Stimulated activated CD8-positive, alpha-beta memory T cell treated with anti-CD3 and anti-CD28 coated beads, Interleukin-4, amount 100 ng/mL, for 4 hours (primary cell): ENCODE measurements around the gene NOP58.
"Not testable (repeated sequence)": the region's sequence is repeated elsewhere in the genome, so short reads cannot be mapped to it uniquely, and the experiment has no call there.

Experiments
- DNase-seq, 2 donors: peaks; one replicate each; pipeline ENCODE4 v3.0.0-alpha.2; 2020; ENCODE audit warnings: low read depth in 2 of 2, low spot score in 1 of 2

NOP58 gene

DNA sequence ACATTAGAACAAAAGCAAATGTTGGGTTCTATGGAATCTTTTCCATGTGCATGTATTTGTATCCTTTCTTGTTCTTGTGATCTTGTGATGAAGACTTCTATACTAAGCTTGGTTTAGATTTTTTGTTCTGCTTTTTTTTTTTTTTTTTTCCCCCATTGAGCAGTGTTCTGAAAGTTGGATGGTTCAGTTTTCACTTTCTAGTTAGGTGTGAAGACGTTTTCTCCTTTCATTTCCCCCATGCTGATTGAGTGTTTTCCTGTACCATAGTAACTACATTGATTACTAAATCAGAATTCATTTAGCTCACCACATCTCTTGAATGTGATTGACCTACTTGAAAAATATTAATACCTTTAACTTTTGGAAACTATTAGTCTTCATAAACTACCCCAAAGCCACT is 34.1 kb downstream of the NOP58 start:
- no peak for DNase-seq

DNA sequence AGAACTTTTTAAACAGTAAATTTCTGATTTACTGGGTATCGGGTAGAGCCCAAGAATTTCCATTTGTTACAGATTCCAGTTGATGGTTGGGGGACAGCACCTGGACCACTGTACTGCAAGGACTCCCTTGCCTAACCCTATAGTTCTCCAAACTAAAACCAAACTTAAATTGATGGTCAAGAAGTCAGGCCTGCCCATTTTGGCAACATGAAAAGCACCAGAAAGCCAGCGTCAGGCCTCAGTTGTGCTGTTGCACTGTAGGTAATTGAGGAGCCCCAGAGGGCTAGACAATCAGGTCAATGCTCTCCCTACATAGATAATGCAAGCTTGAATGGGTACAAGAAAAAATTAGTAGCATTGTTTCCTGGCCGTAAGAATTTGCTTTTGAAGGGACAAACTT is 40.5 kb downstream of the NOP58 start:
- no peak for DNase-seq

DNA sequence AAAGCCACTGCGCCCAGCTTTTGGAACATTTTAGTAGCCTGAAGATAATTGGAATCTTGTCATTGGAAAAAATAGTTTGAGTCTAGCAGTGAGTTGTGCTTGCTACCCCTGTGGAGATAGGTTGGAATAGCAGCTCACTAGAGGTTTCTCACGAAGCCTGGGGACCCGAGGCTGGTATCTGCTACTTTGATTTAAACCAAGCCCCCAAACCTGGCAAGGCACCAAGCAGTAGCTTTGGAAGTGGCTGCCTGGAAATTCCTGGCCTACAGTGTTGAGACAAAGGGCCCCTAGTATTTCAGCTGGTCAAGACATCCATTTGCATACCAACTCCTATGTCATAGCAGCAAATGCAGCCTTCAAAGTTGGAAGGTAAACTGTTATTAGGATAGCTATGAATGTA is 42.1 kb downstream of the NOP58 start:
- DNase-seq: no peak

DNA sequence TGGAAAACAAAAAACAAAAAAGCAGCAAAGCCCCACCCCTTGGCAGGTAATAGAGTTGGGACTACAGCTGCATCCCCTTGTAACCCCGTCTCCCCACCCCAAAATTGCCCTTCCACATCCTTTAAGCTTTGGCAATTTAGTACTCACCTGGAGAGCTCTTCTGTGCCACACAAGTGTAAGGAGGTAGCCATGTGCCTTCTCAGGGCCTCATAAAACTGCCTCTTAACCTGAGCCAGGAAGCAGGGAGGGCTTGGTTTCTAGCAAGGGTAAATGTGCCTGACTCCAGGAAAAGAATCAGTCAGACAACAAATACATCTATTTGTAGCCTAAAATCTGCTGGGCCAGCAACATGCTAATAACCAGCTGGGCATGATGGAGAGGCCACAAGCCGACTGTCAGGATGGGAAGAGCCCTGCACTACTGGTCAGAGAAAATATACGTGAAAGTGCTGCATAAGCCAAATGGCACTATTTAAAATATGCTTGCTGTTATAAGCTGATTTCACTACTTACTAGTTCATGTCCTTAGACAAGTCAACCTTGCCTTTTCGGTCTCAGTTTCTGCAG is 46.3 kb downstream of the NOP58 start:
- no peak for DNase-seq

DNA sequence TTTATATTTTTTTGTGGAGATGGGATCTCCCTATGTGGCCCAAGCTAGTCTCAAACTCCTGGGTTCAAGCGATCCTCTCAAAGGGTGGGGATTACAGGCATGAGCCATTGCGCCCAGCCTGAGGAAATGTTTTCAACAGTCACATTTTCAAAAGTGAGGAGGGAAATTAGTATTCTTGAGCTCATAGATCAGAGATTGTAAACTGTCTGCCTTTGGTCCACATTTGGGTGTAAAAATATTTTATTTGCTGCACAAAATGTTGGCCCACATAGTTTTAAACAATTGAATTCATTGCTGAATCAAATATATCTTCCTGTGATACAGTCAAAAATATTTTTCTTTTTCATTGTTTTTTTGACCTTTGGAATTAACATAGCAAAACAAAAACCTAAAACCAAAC is 48.6 kb downstream of the NOP58 start:
- DNase-seq: no peak

DNA sequence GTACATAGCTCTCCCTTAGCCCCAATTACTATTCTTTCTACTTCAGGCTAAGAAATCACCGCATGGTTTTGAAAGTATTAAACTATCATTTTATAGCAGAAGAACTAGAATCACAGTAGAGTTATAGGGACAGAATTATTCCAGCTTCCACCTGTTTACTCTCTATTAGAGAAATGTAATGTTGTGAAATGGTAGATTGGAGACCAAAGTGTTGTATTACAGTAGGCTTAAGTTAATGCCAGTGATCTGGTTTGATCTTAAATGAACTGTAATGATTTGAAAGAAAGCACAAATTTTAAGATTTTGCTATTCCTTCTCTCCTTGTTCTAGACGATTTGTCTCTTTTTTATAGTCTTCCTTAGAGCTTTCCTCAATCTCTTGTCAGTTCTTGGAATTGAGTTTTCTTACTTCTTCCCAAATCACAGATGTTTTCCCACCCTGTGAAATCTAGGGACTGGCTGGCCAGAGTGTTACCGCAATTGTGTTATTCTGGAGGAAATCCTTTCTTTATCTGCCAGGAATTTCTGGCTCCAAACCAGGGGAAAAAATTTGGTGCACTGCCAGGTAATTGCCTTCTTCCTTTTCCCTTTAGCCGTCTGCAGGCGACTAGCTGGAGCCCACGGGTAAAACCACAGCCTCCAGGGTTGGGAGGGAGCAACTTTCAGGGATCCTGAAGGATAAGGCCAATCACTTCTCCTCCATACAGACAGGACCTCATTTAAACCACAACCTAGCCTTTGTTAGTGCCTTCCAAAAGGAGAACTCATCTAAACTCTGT is 51.7 kb downstream of the NOP58 start:
- DNase-seq: no peak

DNA sequence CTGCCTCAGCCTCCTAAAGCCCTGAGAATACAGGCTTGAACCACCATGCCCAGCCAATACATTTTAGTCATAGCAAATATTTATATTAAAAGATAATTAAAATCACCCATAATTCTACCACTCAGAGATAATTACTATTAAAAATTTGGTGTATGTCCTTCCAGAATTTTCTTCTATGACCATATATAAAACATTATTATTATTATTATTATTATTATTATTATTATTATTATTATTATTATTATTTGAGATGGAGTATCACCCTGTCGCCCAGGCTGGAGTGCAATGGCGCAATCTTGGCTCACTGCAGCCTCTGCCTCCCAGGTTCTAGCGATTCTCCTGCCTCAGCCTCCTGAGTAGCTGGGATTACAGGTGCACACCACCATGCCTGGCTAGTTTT is 54.8 kb downstream of the NOP58 start:
- DNase-seq: not testable (repeated sequence)

DNA sequence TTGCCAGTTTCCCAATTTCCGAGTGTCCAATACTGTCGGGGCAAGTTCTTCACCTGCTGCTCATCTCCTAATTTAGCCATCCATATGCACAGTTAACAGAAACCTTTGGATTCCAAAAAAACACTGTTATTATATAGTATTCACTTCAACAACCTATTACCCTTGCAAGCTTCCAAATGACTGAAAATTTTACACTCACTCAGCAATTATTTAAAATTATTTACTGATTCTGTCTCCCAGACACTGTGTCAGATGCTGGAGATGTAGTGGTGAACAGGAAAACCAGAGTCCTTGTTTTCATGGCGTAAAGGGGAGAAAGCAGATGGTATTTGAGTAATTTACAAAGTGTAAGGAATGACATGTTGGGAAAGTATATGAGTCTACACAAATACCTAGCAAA is 56.9 kb downstream of the NOP58 start:
- no peak for DNase-seq

DNA sequence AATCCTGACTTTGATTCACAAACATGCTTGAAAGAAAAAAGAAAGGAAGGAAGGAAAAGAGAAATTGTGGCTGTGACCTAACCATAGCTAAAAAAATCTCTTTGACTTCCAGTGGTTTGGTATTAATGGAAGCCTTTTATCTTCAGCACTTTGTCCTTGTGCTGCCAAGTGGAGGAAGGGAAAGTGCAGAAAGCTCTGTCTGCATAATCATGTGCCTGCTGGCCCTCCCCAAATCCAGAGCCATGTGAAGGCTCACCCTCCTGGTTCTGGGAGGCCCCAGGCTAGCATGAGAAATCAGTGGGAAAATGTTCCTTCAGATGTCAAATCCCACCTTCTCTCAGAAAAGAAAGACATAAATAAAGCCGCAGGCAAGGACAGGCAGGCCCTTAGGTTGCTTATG is 62.3 kb downstream of the NOP58 start:
- no peak for DNase-seq

DNA sequence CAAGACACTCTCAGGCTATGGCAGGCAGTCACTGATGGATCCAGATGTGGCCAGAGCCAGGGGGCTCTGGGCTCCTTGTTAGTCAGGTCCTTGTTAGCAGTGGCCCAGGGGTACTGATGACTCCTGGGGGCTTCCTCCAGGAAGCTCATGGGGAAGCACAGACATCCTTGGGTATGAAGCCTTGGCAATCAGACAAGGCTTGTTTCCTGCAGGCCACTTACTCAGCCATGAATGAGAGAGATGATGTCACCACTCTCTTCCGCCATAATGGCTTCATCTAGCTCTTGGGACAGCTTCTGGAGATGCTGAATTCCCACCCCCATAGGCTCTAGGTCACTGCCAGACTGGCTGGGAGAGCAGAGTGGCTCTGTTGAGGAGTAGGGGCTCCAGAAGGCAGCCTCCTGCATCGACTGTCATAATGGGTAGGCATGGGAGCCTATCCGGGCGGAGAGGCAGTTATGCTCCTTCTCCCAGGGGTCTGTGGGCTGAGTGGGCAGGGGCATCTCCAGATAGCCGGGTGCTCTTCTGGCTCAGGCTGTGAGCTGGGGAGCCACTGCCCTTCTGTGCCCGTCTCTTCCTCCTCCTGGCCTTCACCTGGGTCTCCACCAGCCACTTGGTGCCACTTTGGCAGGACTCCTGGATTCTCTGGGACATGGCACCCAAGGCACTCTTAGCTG is 70.4 kb downstream of the NOP58 start:
- DNase-seq: no peak

DNA sequence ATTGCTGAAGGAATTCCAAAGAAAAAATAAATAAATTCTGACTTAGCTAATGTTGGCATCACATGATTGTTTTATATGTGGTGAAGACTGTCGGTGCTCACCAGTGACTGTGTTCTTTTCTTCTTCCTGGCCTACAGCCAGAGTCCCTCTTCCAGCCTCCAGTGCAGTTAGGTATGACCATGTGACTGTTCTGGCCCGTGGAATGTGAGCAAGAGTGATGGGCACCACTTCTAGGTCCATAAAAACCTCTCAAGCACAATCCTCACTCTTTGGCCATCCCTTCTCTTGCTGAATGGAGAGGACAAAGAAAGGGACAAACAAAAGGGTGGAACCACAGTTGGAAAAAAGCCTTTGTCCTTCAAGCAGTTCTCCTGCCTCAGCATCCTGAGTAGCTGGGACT is 71.6 kb downstream of the NOP58 start:
- no peak for DNase-seq

DNA sequence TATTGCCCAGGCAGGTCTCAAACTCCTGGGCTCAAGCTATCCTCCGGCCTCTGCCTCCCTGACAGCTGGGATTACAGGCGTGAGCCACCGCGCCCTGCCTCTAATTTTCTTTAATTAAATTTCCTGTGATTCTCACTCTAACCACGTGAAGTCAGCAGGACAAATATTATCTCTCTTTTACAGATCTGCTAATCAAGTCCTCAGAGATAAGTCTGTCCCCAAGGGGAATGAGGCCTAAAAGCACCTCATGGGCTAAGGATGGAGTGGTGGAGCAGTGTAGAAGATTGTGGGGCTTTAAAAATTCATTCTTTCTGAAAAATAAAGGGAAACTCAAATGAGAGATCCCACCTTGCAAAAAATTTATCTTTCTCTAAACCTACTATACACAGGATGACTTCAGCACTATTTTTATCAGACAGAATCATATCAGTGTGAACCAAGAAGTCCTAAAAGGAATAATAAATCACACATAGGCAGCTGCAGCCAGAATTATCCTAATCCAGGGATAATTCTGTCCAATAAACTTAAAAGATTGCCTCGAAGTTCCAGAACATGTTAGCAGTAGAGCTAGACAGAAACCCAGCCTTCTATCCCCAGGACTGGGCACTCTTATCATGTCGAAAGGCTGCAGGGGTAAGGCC is 72.3 kb downstream of the NOP58 start:
- DNase-seq: no peak

DNA sequence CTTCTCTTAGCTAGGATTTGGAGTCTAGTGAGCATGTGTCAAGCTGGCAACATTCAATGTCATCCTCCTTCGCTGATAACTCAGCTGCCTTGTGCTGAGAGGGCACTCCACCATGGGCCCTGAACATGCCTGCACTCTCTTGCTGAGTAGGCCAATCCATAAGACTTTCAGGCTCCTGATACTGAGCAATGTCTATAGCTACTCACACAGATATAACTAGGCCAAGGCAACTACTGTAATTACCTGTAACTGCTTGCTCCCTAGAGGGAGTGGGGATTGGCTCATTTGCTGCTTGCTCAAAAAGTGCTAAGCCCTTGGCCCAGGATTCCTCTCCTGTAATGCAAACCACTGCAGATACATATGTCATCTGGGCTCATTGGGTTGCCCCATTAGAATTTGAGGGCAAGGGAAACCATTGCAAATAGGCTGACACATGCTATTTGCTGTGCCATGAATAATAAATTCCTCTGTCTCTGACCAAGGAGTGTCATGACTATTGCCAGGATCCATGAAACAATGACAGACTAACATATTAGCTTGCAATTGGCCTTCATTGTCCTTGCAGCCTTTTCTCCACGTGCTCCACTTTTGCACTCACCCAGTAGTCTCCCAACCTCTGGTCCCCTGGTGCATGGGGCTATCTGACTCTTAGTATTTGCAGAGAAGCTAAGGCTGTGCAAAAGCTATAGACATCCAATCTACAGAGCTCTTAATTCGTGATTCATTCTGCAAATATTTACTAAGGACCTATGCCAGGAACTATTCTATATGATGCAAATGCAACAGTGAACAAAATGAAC is 73.7 kb downstream of the NOP58 start:
- no peak for DNase-seq

DNA sequence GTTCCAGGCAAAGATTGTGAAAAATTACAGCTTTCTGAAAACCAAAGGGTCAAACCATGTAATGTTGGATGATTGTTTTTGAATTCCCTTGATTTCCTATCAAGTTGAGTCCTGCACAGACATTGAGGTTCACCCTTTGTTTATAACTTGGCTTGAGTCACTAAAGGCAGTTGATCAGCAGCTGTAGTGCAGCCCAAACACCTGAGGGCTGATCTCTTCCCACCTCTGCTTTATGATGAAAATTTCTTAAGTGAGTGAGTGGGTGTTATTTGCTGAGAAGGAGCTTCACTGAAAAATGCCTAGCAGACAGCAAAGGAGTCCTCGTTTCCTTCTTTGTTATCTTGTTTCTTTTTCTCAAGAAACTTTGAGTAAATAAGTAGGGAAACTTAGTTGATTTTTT is 78.6 kb downstream of the NOP58 start:
- no peak for DNase-seq

DNA sequence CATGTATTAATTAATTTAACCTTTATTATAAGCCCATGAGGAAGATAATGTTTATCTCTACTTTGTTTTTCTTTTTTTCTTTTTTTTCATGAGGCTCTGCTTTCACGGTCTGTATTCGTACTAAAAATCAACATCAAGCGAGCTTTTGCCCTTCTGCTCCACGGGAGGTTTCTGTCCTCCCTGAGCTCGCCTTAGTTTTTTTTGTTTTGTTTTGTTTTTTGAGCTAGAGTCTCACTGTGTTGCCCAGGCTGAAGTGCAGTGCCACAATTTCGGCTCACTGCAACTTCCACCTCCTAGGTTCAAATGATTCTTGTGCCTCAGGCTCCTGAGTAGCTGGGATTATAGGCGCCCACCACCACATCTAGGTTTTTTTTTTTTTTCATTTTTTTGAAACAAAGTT is 80.6 kb downstream of the NOP58 start:
- DNase-seq: no peak
